ENCODE data around the gene PTPRN2. TPM values are rescaled to one million over a fixed set of nuclear protein-coding genes. Genes with fewer than 3 reads are reported as not detected.

PTPRN2 gene
- total and polyA plus RNA-seq, 8 donors: 12.2 to 49.2 (median 31.8) TPM

- Histone ChIP-seq H3K4me3 (no peak overlapping the region), H3K4me1 (no peaks in the 10 kb centered on the region), H3K36me3 (no peaks in the 10 kb centered on the region), H3K27me3 (no peaks in the 10 kb centered on the region), H3K27ac (no peak overlapping the region), H3K9me3 (no peaks in the 10 kb centered on the region)
- intact Hi-C loops (cut with DNase I): no loop called here
- WGBS, 2 donors: 91 to 92% methylated on average over 1 of the region's 1 CpG
- ATAC-seq (no peak), FAIRE-seq (no peak), DNase-seq (no peak)
- no peak for TF ChIP-seq CTCF (IDR thresholded peaks at IDR 0.05)
Observed at GRCh38 chr7:157556642-157556944, 1031.0 kb downstream of the PTPRN2 start.

GRCh38 chr7:157555944-157556641 is 1031.5 kb downstream of the PTPRN2 start:
- no peak overlapping the region for H3K27ac ChIP-seq
- ATAC-seq (no peak), FAIRE-seq (no peak), DNase-seq (no peak)
- WGBS, 2 donors: 87 to 89% methylated on average over 10 of the region's 10 CpGs
- no peaks in the 10 kb centered on the region for H3K4me1 ChIP-seq
- no peak overlapping the region for H3K4me3 ChIP-seq
- no peak for TF ChIP-seq CTCF (IDR thresholded peaks at IDR 0.05)
- H3K36me3 ChIP-seq: no peaks in the 10 kb centered on the region
- no peaks in the 10 kb centered on the region for H3K9me3 ChIP-seq
- no peaks in the 10 kb centered on the region for H3K27me3 ChIP-seq
- intact Hi-C loops (cut with DNase I): no loop called here

GRCh38 chr7:157555313-157555712 is 1032.3 kb downstream of the PTPRN2 start:
- Histone ChIP-seq H3K36me3 (no peaks in the 10 kb centered on the region), H3K4me3 (no peak overlapping the region), H3K27me3 (no peaks in the 10 kb centered on the region), H3K9me3 (no peaks in the 10 kb centered on the region), H3K4me1 (no peaks in the 10 kb centered on the region), H3K27ac (no peak overlapping the region)
- 73 to 79% methylated on average over 12 of the region's 12 CpGs for WGBS, 2 donors
- FAIRE-seq: no peak
- DNase-seq: peak in 1 of 6 donors; percentile 51
- ATAC-seq: peak in 3 of 4 donors; percentile 53 to 79 (median 78)
- TF ChIP-seq CTCF (IDR thresholded peaks at IDR 0.05): no peak
- intact Hi-C loops (cut with DNase I): no loop called here

GRCh38 chr7:157554393-157555238 is 1033.0 kb downstream of the PTPRN2 start:
- no peak for TF ChIP-seq CTCF (IDR thresholded peaks at IDR 0.05)
- Histone ChIP-seq H3K27ac (no peak overlapping the region), H3K9me3 (no peaks in the 10 kb centered on the region), H3K36me3 (no peaks in the 10 kb centered on the region), H3K4me3 (no peak overlapping the region), H3K27me3 (no peaks in the 10 kb centered on the region), H3K4me1 (no peaks in the 10 kb centered on the region)
- peak in 1 of 6 donors; percentile 36 for DNase-seq
- no peak for FAIRE-seq
- ATAC-seq: no peak
- 88 to 91% methylated on average over 28 of the region's 28 CpGs for WGBS, 2 donors
- intact Hi-C loops (cut with DNase I): no loop called here

GRCh38 chr7:157553256-157553655 is 1034.4 kb downstream of the PTPRN2 start:
- no peak for TF ChIP-seq CTCF (IDR thresholded peaks at IDR 0.05)
- no peak for FAIRE-seq
- WGBS, 2 donors: 91 to 94% methylated on average over 18 of the region's 18 CpGs

More at GRCh38 chr7:157553256-157553655, 1034.4 kb downstream of the PTPRN2 start:
- intact Hi-C loops (cut with DNase I): no loop called here
- no peak overlapping the region for H3K27ac ChIP-seq
- H3K9me3 ChIP-seq: no peaks in the 10 kb centered on the region
- no peaks in the 10 kb centered on the region for H3K27me3 ChIP-seq
- no peaks in the 10 kb centered on the region for H3K4me1 ChIP-seq
- no peak overlapping the region for H3K4me3 ChIP-seq
- DNase-seq: peak in 1 of 6 donors; percentile 33
- peaks cover 0 to 4% (median 0%) of the 10 kb centered on the region in 3 donors for H3K36me3 ChIP-seq
- no peak for ATAC-seq
